ENCODE data around the gene MYZAP. TPM values are rescaled to one million over a fixed set of nuclear protein-coding genes. Genes with fewer than 3 reads are reported as not detected.

Gene MYZAP
- total and polyA plus RNA-seq, 10 donors = 4.1 to 26.2 (median 13.8) TPM

DNA sequence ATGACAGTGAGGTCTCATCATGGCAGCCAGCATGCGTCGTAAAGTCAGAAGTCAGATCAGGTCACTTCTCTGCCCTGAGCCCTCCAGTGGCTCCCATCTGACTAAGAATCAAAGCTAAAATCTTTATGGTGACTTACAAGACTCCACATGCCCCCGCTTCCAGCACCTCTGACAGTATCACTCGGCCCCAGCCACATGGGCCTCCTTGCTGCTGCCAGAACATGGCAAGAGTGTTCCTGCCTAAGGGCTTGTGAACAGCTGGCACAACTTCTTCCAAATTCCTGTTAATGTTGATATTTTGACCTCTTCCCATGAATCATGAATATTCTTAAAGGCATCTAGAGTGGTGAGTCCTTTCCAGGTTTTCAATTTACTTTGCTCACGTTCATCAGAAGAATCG lies 135.3 kb downstream of the MYZAP start:
- DNase-seq = no peak
- intact Hi-C loops (cut with DNase I; ENCODE audit: low total_unique reads) = no loop called here
- Histone ChIP-seq H3K27me3 (replicated peaks in 1 of 7) (no peaks in the 10 kb centered on the region), H3K4me1 (no peaks in the 10 kb centered on the region), H3K9me3 (peaks cover 0 to 11% (median 0%) of the 10 kb centered on the region in 8 donors), H3K36me3 (no peaks in the 10 kb centered on the region), H3K4me3 (no peak overlapping the region), H3K27ac (no peak overlapping the region)
- 92 to 94% (median 93%) methylated on average over 6 of the region's 6 CpGs for WGBS, 5 donors
- TF ChIP-seq, protein P1, sequence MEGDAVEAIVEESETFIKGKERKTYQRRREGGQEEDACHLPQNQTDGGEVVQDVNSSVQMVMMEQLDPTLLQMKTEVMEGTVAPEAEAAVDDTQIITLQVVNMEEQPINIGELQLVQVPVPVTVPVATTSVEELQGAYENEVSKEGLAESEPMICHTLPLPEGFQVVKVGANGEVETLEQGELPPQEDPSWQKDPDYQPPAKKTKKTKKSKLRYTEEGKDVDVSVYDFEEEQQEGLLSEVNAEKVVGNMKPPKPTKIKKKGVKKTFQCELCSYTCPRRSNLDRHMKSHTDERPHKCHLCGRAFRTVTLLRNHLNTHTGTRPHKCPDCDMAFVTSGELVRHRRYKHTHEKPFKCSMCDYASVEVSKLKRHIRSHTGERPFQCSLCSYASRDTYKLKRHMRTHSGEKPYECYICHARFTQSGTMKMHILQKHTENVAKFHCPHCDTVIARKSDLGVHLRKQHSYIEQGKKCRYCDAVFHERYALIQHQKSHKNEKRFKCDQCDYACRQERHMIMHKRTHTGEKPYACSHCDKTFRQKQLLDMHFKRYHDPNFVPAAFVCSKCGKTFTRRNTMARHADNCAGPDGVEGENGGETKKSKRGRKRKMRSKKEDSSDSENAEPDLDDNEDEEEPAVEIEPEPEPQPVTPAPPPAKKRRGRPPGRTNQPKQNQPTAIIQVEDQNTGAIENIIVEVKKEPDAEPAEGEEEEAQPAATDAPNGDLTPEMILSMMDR (IDR thresholded peaks at IDR 0.05 in 8 of 11, conservative IDR thresholded peaks at IDR 0.05 in 3 of 11) = no peak
- no peak for TF ChIP-seq POLR2AphosphoS5 (IDR thresholded peaks at IDR 0.05)
- TF ChIP-seq POLR2A (IDR thresholded peaks at IDR 0.05) = no peak

DNA sequence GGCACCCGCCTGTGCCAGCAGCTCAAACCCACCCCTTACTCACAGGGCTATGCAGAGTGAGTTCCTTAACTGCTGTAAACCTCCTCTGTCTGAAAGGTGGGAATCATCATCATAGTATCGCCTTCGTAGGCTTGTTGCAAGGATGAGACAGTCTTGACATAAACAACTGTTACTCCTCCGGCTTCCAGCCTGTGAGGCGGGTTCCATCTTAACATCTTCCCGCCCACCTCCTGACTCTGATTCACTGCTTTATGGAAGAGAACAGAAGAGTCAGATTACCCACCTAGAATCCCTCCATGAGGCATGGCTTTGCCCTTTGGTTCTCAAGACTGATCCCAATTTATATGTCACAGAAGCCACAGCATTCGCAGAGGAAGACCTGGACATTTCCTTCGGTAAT lies 136.7 kb downstream of the MYZAP start:
- TF ChIP-seq, protein P1 (IDR thresholded peaks at IDR 0.05 in 8 of 11, conservative IDR thresholded peaks at IDR 0.05 in 3 of 11) = no peak
- no peak for TF ChIP-seq POLR2AphosphoS5 (IDR thresholded peaks at IDR 0.05)
- WGBS, 5 donors = 93 to 97% (median 97%) methylated on average over 8 of the region's 8 CpGs

DNA sequence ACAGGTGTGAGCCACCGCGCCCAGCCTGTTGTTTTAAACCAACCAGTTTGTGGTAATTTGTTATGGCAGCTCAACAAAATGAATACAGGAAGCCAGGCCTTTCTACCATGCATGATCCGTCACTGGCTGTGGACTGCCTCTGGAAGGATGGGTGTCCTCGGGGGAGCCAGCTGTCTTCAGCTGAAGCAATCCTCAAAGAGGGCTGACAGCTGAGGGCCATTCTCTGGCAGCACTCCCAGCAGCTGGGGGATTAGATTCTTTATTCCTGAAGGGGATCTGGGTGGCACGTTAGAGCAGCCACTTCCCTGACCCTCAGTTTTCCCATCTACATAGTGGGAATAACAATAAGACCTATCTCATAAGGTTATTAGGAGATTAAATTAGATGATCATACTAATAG lies 139.2 kb downstream of the MYZAP start:
- no peak overlapping the region for H3K4me3 ChIP-seq
- no peaks in the 10 kb centered on the region for H3K36me3 ChIP-seq
- WGBS, 5 donors = 78 to 88% (median 84%) methylated on average over 4 to 5 of the region's 5 CpGs
- H3K4me1 ChIP-seq = peaks cover 0 to 8% (median 4%) of the 10 kb centered on the region in 6 donors
- intact Hi-C loops (cut with DNase I; ENCODE audit: low total_unique reads) = no loop called here
- DNase-seq = no peak
- H3K9me3 ChIP-seq = no peaks in the 10 kb centered on the region
- TF ChIP-seq POLR2AphosphoS5 (IDR thresholded peaks at IDR 0.05) = no peak
- TF ChIP-seq, protein P1 (IDR thresholded peaks at IDR 0.05 in 8 of 11, conservative IDR thresholded peaks at IDR 0.05 in 3 of 11) = no peak
- no peak for TF ChIP-seq POLR2A (IDR thresholded peaks at IDR 0.05)
- H3K27ac ChIP-seq = no peak overlapping the region
- no peaks in the 10 kb centered on the region for H3K27me3 ChIP-seq (replicated peaks in 1 of 7)

More for the DNA sequence above, 136.7 kb downstream of the MYZAP start:
- peaks cover 0 to 8% (median 4%) of the 10 kb centered on the region in 6 donors for H3K4me1 ChIP-seq
- intact Hi-C loops (cut with DNase I; ENCODE audit: low total_unique reads) = no loop called here
- H3K27ac ChIP-seq = no peak overlapping the region
- peaks cover 0 to 11% (median 0%) of the 10 kb centered on the region in 8 donors for H3K9me3 ChIP-seq
- no peaks in the 10 kb centered on the region for H3K27me3 ChIP-seq (replicated peaks in 1 of 7)
- H3K4me3 ChIP-seq = no peak overlapping the region
- no peak for DNase-seq
- no peaks in the 10 kb centered on the region for H3K36me3 ChIP-seq

DNA sequence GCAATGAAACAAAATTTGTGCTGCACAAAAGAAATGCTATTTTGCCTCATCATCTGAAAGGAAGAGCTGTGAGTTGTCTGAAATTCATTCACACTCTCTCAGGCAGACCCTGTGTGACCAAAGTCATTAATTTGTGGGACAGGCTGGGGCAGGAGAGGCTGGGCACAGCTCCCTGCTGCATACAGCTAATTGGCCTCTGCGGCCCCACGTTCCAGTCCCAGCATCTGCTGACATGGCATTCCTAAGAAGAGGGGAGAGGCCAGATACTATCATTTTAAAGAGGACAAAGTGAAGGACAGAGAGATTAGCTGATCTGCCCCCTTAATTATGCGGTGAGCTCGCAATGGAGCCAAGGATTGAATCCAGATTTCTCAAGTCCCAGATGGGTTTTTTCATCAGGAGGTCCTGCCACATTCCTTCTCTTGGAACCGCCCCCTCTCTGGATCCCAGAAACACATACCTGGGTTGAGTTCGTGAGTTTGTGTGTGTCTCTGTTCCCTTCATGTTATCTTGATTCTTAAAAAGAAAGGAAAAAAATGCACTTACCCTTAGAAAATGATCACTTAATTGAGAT lies 139.9 kb downstream of the MYZAP start:
- no peak for TF ChIP-seq POLR2A (IDR thresholded peaks at IDR 0.05)
- TF ChIP-seq, protein P1 (IDR thresholded peaks at IDR 0.05 in 8 of 11, conservative IDR thresholded peaks at IDR 0.05 in 3 of 11) = no peak
- TF ChIP-seq POLR2AphosphoS5 (IDR thresholded peaks at IDR 0.05) = no peak
- H3K27me3 ChIP-seq (replicated peaks in 1 of 7) = no peaks in the 10 kb centered on the region
- H3K4me1 ChIP-seq = peaks cover 0 to 8% (median 4%) of the 10 kb centered on the region in 6 donors
- DNase-seq = no peak
- no peak overlapping the region for H3K4me3 ChIP-seq
- WGBS, 5 donors = 57 to 73% (median 67%) methylated on average over 6 of the region's 6 CpGs
- H3K27ac ChIP-seq = no peak overlapping the region
- H3K9me3 ChIP-seq = peaks cover 0 to under 1% (median 0%) of the 10 kb centered on the region in 8 donors
- H3K36me3 ChIP-seq = no peaks in the 10 kb centered on the region
- intact Hi-C loops (cut with DNase I; ENCODE audit: low total_unique reads) = no loop called here

All from spleen (tissue), 11 donors.